GM18499 (cell line): ENCODE measurements around the gene ACAP1.

ENCODE experiments used
- ATAC-seq: cut with Tn5 transposase; IDR thresholded peaks from one replicate; pipeline ENCODE4 v1.9.1; 2021; ENCODE audit warnings: moderate number of reproducible peaks; ENCODE audit not compliant: insufficient read depth, unreplicated experiment

ACAP1 gene

GRCh38 chr17:7308625-7309433 is 27.5 kb upstream of the ACAP1 start:
- no peak for ATAC-seq

DNA sequence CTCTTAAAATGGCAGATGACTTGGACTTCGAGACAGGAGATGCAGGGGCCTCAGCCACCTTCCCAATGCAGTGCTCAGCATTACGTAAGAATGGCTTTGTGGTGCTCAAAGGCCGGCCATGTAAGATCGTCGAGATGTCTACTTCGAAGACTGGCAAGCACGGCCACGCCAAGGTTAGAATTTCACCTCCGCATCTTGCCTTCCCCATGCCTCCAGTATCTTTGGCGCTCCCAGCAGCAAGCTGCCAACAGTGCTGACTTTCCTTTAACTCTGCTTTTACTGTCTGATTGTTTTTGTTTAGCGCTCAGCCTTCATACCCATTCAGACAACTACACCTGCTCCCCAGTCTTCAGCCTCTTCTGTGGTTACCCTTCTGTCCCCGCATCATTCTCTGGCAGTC is 26.7 kb upstream of the ACAP1 start:
- ATAC-seq, result no peak

GRCh38 chr17:7311110-7311705 is 25.1 kb upstream of the ACAP1 start:
- ATAC-seq, result no peak

GRCh38 chr17:7312432-7313087 is 23.8 kb upstream of the ACAP1 start:
- no peak for ATAC-seq

DNA sequence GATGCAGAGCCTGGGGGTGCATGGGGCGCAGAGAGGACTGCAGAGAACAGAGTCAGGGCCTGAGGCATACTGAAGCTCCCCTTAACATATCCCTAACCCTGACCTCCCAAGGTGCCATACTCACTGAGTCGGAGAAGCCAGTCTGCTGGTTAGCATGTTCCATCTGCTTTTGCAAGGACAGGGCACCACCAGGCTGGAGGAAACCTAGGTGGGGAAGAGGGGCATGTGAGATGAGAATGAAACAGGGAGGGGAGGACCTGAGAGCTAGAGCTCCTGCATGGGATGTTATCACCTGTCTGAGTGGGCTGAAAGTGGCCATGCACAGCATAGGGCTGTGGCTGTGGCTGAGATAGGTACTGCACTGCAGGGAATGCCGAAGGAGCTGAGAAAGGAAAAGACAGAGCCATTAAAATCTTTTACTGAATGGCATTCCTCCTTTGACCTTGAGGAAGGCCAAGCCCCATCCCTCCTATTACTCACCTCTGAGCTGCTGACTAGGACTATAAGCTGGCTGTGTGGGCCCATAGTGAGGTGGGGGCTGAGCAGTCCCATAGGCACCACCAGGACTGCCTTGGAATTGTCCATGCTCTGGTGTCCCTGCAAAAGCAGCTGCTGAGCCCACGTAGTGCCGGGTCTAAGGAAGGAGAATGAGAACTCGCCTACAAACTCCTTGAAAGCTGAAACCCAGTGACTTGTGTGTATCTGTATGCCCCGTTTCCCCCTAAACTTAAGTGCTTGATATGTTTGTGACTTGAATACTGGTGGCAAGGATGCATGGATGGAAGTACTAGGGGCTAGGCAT is 23.0 kb upstream of the ACAP1 start:
- no peak for ATAC-seq

DNA sequence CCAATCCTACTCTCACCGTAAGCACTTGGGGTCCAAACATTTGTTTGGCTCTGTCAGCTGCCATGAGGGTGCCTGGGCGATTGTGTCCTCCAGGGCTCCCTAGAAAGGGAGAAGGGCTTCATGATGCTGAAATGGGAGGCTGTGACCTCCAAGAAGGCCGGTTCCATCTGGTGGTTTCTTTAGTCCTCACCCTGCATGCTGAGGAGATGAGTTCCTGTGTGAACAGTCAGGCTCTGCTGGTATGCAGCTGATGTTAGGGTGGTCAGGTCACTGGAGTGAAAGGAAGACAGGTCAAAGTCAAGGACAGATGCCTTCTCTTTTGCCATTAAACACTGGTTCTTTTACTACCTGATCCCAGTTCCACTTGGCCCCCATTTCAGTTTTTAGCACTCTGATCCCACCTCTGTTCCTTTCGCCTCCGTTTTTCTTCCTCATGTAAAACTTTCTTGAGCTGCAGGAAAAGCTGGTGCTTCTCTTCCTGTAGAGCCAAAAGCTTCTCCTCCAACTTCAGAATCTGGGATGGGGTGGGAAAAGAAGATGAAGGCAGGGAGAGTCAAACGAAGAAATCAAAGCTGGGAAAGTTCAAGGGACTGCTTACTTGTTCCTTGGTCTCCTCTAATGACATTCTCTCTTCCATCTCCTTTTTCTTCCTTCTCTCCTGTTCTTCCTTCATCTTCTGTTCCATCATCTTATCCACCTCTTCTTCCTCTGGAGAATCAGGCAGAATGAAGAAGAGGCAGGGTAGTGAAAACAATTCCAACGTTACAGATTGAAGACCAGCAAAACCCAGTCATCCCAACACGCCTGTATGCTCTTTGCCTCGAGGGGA is 22.2 kb upstream of the ACAP1 start:
- ATAC-seq, result no peak

- no peak for ATAC-seq
Observed at GRCh38 chr17:7314719-7315569, 21.4 kb upstream of the ACAP1 start, which contains the start of gene GPS2. Gene GPS2, minus strand, starts transcription at chr17:7315360. Its CDS starts 308 bp downstream, at chr17:7315052.

GRCh38 chr17:7315570-7316235 is 20.6 kb upstream of the ACAP1 start:
- no peak for ATAC-seq

DNA sequence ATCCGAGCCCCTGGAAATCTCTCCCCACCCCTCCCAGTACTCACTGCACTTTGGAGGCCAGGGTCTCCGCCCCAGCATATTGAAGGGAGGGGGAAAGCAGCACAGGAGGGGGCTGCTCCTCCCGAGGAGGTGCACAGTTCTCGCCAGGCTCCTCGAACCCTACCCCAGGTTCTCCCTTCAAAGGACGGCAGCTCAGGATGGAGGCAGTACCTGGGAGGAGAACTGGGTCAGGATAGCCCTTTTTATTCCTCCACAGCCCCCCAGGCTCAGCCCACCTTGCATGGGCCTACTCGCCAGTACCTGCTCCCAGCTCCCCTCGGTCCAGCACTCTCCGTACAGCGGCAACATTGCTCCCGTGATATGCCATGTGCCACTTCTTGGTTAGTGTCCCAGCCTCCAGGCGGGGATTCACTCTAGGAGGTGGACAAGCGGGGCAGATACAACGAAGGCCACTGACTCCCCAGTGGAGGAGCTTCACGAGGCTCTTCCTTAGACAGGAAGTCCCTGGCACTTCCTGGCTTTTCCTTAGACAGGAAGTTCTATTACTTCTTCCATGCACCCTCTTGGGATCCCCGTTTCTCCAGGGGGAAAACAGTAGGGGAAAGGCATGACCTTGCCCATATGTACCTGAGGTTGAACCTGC is 19.0 kb upstream of the ACAP1 start:
- no peak for ATAC-seq

DNA sequence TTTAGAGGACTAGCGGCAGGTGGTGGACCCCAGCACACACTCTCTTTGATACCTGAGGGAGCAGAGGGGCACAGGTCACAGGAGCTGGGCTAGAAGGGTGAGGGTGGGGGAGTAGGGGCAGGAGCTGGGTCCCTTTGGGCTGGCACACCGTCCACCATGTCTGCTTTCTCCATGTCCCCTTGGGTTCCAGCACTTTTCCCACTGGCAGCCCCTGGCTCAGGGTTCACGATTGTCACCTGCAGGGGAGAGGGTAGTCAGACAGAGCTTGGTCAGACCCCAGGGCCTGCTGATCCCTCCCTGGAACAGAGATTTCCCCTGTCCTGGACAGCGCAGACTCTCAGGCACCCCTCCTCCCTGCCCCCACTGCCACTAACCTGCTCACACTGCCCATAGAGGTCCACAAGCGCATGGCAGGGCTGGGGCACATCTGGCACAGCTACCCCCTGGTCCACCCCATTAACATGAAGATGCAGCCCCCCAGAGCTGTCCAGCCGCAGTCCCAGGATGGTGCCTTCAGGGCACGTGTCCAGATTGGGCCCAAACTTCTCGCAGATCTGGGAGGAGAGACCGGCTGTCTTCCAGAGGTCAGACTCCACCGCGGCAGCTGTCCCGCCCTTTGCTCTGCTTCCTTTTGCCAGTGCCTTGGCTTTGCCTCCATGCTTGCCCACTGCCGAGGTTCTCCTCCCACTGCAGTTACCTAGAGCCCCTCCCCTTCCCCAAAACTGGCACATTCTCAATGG is 18.0 kb upstream of the ACAP1 start:
- no peak for ATAC-seq

DNA sequence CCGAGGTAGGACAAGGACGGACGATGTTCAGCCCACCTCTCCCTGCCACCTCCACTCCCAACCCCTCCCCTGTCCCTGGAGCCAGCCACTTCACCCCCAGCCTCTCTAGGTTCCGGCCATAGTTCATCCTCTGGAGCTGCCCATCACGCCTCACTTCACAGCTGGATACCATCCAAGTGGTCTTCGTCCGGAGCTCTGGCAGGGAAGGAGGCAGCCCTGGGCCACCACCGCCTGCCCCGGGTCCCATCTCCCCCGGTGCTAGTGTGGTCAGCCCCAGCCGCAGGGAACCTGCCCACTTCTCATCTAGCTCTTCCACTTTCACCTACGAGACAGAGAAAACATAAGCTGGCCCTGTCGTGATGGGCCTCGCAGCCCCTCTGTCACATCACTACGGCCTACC is 14.9 kb upstream of the ACAP1 start:
- ATAC-seq, result no peak

GRCh38 chr17:7322520-7323194 is 13.7 kb upstream of the ACAP1 start:
- ATAC-seq, result no peak

GRCh38 chr17:7323731-7324437 is 12.4 kb upstream of the ACAP1 start:
- ATAC-seq, result no peak

- ATAC-seq, result no peak
Observed at GRCh38 chr17:7324438-7324779, 11.9 kb upstream of the ACAP1 start.

- ATAC-seq, result no peak
Observed at GRCh38 chr17:7325031-7325528, 11.2 kb upstream of the ACAP1 start.

GRCh38 chr17:7326186-7326585 is 10.1 kb upstream of the ACAP1 start:
- no peak for ATAC-seq
